HG03064 (cell line): ENCODE measurements around the gene UTP25.
"Not testable (repeated sequence)": the region's sequence is repeated elsewhere in the genome, so short reads cannot be mapped to it uniquely, and the experiment has no call there.

ENCODE experiments used
- ATAC-seq: cut with Tn5 transposase; IDR thresholded peaks from one replicate; pipeline ENCODE4 v1.9.1; 2021; ENCODE audit warnings: low read depth; ENCODE audit not compliant: unreplicated experiment

Gene UTP25

GRCh38 chr1:209870151-209870831, 42.5 kb downstream of the UTP25 start:
- no peak for ATAC-seq

DNA sequence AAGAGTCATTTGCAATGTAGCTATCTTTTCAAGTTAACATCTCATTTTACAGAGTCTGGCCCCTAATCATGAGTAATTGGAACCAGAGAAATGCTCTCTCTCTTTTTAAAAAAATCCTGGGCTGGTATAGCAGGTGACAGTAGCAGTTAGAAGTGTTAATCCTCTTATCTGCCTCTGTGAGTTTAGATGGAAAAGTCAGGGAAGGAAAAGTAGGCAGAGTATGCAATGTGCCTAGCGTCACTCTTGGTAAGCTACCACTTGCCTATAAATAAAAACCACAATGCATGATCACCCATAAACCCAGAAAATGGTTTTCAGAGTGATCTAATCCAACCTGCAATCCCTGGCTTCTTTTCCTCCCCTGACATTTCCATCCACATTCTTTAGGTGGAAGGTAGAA, 43.2 kb downstream of the UTP25 start:
- ATAC-seq, result no peak

DNA sequence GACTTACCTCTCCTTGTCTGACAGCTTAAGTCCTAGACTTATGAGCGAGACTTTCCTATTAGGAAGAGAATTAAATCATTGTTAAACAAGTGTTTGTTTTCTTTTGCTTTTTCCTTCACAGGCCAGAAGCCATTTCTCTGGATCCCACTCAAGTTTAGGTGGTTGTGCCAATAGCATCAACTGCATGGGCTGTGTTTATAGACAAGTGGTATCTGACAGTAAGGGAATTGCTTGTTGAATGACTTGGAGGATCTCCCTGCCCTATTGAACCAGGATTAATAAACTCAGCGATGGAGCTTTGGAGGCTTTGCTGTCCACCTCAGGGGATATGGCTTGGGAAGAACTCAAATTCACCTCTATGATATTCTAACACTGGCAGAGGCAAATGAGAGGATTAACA, 43.7 kb downstream of the UTP25 start:
- no peak for ATAC-seq

- ATAC-seq, result no peak
These were observed 45.5 kb downstream of the UTP25 start for GRCh38 chr1:209873067-209873799.

- no peak for ATAC-seq
These were observed 47.7 kb downstream of the UTP25 start for GRCh38 chr1:209875515-209875914.

DNA sequence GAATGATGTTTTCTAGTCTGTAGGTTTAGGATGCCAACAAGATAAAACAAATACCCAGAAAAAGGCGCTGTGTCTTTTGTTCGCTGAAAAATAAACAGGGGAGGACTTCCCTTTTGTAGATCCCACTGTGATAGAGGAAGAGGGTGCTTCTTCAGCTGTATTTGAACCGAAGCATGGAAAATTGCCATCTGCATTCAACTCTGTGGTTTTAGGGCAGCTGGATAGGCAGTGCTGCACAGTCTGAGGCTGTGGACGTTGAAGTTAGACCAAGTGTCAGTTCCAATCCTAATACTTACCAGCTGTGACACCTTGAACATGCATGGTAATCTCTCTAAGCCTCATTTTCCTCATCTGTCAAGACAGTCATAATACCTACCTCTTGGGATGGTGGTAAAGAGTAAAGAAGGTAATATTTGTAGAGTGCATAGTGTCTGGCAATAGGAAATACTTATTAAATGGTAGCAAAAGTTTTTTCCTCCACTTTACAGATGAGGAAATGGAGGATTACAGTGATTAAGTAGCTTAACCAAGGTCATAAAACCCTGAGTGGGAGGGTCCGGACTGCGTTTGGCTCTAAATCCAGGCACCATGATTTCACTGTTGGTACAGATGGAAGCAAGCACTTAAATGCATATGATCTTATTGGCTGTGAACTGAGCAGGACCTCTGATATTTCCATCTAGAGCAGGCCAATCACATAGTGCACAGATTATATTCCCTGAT, 48.5 kb downstream of the UTP25 start:
- no peak for ATAC-seq

- ATAC-seq, result no peak
These were observed 49.5 kb downstream of the UTP25 start for GRCh38 chr1:209877087-209877764.

DNA sequence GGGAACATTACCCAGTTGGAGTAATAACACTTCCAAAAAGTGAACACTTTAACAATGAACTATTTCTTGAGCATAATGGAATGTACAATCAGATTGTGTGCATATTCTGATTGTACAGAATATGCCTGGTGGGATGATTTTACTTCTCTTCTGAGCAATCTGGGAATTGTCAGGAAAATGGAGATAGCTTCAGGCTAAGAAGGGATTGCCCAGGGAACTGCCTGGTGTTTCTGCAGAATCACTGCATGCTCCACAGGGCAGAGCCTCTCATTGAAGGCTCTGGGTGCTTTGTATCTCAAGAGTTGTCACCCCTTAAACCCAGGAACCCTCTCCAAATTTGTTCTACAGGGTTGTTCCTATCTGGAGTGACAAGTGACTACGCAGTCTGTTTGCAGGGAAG, 51.2 kb downstream of the UTP25 start:
- ATAC-seq, result no peak

DNA sequence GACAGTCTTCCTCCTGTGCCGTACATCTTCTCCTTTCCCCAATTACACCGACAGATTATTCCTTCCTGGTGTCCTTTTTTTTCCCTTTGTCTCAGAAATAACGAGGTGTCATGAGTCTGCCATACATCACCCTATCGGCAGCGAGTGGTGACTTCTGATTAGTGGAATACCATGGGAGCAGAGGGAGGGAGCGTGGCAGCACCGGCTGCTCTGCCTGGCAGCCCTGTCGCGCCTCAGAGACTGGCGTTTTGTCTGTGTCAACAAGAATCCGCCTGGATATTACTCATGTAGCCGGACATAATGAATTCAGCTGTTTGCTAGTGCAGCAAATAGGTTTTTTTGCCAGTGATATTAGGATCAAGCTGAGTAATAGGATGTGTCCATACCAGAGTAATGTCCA, 51.8 kb downstream of the UTP25 start:
- no peak for ATAC-seq

GRCh38 chr1:209880031-209880430, 52.3 kb downstream of the UTP25 start:
- no peak for ATAC-seq

GRCh38 chr1:209881619-209882018, 53.8 kb downstream of the UTP25 start:
- ATAC-seq, result no peak

DNA sequence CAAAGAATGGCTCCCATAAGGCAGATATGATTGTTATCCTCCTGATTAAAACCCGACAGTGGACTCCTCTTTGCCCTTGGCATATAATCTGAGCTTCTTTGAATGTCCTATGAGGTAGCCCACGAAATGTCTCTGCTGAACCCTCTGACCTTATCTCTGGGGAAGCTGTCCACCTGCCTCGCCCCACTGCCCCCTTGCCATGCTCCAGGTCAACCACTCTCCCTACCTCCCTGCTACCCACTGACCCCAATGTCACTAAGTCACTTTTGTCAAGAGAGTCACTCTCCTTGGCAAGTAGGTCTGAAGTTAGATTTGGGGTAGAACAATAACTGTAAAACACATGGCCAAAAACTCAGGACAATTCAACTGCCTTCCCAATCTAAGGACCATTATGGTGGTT, 54.5 kb downstream of the UTP25 start:
- no peak for ATAC-seq

- ATAC-seq, result no peak
These were observed 55.2 kb downstream of the UTP25 start for GRCh38 chr1:209882942-209883340.

DNA sequence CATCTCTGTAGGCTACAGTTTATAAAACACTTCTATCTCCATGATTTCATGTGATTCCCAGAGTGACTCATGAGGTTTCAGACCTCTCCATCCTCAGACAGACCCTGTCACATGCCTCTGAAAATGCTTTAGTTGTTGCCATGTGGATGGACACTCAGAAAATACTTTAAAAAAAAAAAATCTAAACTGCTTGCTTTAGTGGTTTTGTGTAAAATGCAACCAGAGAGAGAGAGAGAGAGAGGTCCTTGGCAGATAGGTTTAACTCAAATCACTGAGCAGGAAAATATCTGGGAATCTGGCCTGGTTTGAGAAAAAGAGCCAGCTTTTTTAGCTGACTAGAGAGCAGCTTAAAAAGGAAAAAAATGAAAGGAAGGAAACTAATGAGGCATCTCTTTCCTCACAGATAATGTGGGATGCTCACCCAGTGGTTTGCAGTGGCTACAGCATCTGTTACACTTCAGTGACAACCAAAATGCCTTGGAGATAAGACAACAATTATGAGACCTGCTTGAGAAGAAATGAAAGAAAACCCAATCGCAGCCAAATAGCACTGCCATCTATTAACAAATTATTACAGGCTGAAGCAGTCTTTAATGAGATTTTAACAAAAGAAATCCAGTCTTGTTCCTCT, 55.7 kb downstream of the UTP25 start:
- ATAC-seq, result no peak

DNA sequence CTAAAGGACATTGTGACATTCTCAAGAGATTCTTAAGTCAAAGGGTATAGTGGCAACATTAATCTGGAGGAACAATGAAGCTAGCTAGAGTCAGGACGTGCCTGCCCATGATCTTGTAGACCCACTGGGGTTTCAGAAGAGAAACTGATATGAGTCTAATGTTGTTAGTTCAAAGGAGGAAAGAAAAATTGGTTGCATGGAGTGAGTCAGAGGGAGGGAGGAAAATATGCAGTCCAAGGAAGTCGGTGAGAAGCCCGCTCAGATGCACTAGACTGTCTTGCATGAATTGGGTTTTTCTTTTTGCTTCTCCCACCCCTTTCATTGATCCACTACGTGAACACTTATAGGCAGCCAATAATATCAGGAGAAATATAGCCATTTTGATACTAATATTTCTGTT, 56.5 kb downstream of the UTP25 start:
- ATAC-seq, result no peak

DNA sequence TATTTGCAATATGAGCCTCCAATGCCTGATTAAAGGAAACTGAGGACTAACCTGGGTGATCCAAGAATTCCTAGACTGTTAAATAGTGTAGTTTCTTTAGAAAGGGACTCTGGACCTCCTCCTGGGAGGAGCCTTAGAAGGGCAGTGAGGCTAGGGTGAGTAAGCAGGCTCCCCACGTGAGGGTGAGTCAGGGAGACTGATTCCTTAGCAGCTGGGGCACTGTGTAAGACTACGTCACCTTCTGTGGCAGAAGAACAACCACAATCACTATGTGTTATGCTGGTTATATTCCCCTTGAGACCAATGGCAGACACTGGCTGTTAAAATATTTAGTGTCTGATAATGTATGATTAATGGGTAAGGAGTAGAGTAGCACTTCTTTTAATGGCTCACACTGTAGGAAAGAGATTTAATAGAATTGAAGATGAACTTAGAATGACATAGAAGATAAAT, 56.9 kb downstream of the UTP25 start:
- peak; percentile 78 for ATAC-seq

- no peak for ATAC-seq
These were observed 57.8 kb downstream of the UTP25 start for GRCh38 chr1:209885403-209886218.

GRCh38 chr1:209886219-209886536, 58.4 kb downstream of the UTP25 start:
- ATAC-seq, result no peak

- ATAC-seq, result not testable (repeated sequence)
These were observed 60.7 kb downstream of the UTP25 start for GRCh38 chr1:209888291-209889076.
